ENCODE data around the gene RNF220.

The RNF220 gene

DNA sequence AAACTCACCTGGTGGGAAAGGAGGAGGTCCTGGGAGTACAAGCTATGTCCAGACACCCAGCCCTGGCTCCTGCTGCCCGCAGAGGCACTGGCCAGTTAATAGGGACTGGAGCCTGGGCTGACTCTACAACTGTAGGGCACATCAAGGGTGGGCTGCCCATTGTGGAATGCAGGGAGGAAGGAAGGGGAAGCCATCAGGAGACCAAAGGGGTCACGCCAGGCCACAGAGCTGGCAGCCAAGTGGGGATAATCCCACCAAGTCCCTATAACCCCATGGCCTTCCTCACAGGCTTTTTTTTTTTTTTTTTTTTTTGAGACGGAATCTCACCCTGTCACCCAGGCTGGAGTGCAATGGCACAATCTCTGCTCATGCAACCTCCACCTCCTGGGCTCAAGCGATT, 254.5 kb downstream of the RNF220 start:
- H3K27me3 ChIP-seq (ENCODE audit: insufficient read depth, low read length, poor library complexity, severe bottlenecking): no peaks in the 10 kb centered on the region
- H4K20me1 ChIP-seq (ENCODE audit: insufficient read depth, low read length, poor library complexity, severe bottlenecking): no peaks in the 10 kb centered on the region
- H3K4me1 ChIP-seq (ENCODE audit: insufficient read depth, low read length, poor library complexity, severe bottlenecking): peaks cover 4% of the 10 kb centered on the region
- no peak overlapping the region for H3K9ac ChIP-seq (ENCODE audit: low read depth, low read length, poor library complexity, severe bottlenecking)
- H2AFZ ChIP-seq (ENCODE audit: low read length): no peak overlapping the region
- H3K4me2 ChIP-seq (ENCODE audit: low read depth, low read length, poor library complexity, severe bottlenecking): no peak overlapping the region
- no peaks in the 10 kb centered on the region for H3F3A ChIP-seq (ENCODE audit: low read depth)
- no peaks in the 10 kb centered on the region; the same call in 1 of the 2 replicates for H3K36me3 ChIP-seq (ENCODE audit: insufficient read depth, low read length)
- H3K4me3 ChIP-seq (ENCODE audit: low read length, poor library complexity, severe bottlenecking): no peak overlapping the region
- H3K9me3 ChIP-seq (ENCODE audit: insufficient read depth, low read depth, low read length): no peaks in the 10 kb centered on the region
- no peaks in the 10 kb centered on the region for H3K9me2 ChIP-seq (replicated peaks; ENCODE audit: low read depth, low read length)
- TF ChIP-seq EZH2phosphoT487 (IDR thresholded peaks at IDR 0.05; ENCODE audit: borderline replicate concordance): no peak
- TF ChIP-seq, protein P1, sequence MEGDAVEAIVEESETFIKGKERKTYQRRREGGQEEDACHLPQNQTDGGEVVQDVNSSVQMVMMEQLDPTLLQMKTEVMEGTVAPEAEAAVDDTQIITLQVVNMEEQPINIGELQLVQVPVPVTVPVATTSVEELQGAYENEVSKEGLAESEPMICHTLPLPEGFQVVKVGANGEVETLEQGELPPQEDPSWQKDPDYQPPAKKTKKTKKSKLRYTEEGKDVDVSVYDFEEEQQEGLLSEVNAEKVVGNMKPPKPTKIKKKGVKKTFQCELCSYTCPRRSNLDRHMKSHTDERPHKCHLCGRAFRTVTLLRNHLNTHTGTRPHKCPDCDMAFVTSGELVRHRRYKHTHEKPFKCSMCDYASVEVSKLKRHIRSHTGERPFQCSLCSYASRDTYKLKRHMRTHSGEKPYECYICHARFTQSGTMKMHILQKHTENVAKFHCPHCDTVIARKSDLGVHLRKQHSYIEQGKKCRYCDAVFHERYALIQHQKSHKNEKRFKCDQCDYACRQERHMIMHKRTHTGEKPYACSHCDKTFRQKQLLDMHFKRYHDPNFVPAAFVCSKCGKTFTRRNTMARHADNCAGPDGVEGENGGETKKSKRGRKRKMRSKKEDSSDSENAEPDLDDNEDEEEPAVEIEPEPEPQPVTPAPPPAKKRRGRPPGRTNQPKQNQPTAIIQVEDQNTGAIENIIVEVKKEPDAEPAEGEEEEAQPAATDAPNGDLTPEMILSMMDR (conservative IDR thresholded peaks at IDR 0.05; ENCODE audit: low read length): no peak
- no peaks in the 10 kb centered on the region for H3K79me2 ChIP-seq (ENCODE audit: insufficient read depth, low read length)

DNA sequence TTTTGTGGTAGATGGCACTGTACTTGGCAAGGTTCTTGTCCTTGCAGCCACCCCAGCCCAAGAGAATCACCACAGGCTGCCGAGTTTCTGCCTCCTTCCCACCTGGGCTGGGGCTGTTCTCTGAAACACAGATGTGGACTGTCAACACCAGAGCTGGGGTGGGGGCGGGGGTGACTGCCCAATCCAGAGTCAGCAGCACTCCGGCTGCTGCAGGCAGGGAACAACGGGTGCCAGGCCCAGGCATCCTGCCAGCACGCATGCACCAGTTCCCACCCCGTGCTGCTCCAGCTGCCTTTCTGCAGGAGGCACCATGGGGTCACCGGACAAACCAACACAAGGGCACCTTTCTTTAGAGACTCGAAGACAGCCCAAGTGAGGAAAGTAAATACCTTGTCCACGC, 255.1 kb downstream of the RNF220 start:
- no peak for TF ChIP-seq EZH2phosphoT487 (IDR thresholded peaks at IDR 0.05; ENCODE audit: borderline replicate concordance)
- TF ChIP-seq, protein P1 (conservative IDR thresholded peaks at IDR 0.05; ENCODE audit: low read length): no peak
- H3K9ac ChIP-seq (ENCODE audit: low read depth, low read length, poor library complexity, severe bottlenecking): no peak overlapping the region
- H3K79me2 ChIP-seq (ENCODE audit: insufficient read depth, low read length): no peaks in the 10 kb centered on the region
- H3K9me3 ChIP-seq (ENCODE audit: insufficient read depth, low read depth, low read length): no peaks in the 10 kb centered on the region
- no peaks in the 10 kb centered on the region for H4K20me1 ChIP-seq (ENCODE audit: insufficient read depth, low read length, poor library complexity, severe bottlenecking)
- H3K36me3 ChIP-seq (ENCODE audit: insufficient read depth, low read length): no peaks in the 10 kb centered on the region
- H3K4me3 ChIP-seq (ENCODE audit: low read length, poor library complexity, severe bottlenecking): no peak overlapping the region
- no peaks in the 10 kb centered on the region for H3F3A ChIP-seq (ENCODE audit: low read depth)
- H3K4me2 ChIP-seq (ENCODE audit: low read depth, low read length, poor library complexity, severe bottlenecking): no peak overlapping the region
- no peak overlapping the region for H2AFZ ChIP-seq (ENCODE audit: low read length)
- no peaks in the 10 kb centered on the region for H3K27me3 ChIP-seq (ENCODE audit: insufficient read depth, low read length, poor library complexity, severe bottlenecking)
- H3K9me2 ChIP-seq (replicated peaks; ENCODE audit: low read depth, low read length): no peaks in the 10 kb centered on the region
- H3K4me1 ChIP-seq (ENCODE audit: insufficient read depth, low read length, poor library complexity, severe bottlenecking): peaks cover 4% of the 10 kb centered on the region

DNA sequence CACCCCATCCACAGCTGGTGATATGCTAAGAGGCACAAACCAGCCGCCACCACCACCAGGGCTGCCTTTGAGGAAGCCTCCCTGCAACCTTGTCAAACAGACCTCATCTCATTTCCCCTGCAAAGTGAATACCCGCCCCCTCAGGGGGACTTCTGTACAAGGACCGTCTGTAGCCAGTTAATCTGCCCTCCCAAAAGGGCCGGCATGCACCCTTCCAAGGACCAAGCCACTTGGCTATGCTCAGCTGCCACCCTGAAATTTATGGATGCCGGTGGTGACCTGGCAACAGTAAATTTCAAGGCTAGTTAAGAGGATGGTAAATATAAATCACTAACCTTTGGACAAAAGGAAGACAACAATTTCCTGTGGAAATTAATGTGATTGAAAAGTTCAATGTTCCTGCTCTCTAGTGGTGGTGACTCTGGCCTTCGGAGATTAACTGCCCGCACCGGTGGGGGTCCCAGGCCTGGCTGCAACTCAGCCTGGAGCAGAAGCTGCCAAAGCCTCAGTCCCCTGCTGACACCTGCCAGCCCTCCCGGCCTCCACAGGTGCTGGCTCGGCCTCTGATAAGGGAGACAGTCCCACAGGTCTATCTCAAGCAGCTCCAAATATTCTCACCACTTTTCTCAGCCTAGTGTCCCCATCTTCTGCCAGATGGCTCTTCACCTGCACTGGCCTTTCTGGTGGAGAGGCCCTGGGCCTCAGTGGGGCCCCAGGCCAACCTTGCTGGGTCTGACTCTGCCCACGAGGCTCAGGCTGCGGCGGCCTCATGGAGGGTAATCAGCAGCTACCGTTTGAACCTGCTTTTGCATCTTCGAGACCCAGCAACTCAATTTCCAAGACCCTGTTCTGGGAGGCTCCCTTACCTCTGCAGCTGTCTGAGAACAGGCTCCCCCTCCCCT, 257.0 kb downstream of the RNF220 start:
- H3K36me3 ChIP-seq (ENCODE audit: insufficient read depth, low read length): no peaks in the 10 kb centered on the region
- H3K9me2 ChIP-seq (replicated peaks; ENCODE audit: low read depth, low read length): no peaks in the 10 kb centered on the region
- no peaks in the 10 kb centered on the region for H3K9me3 ChIP-seq (ENCODE audit: insufficient read depth, low read depth, low read length)
- H3K4me1 ChIP-seq (ENCODE audit: insufficient read depth, low read length, poor library complexity, severe bottlenecking): peaks cover 4% of the 10 kb centered on the region
- no peaks in the 10 kb centered on the region; the same call in 1 of the 2 replicates for H3F3A ChIP-seq (ENCODE audit: low read depth)
- H3K9ac ChIP-seq (ENCODE audit: low read depth, low read length, poor library complexity, severe bottlenecking): no peak overlapping the region
- H4K20me1 ChIP-seq (ENCODE audit: insufficient read depth, low read length, poor library complexity, severe bottlenecking): no peaks in the 10 kb centered on the region
- no peak overlapping the region for H3K4me2 ChIP-seq (ENCODE audit: low read depth, low read length, poor library complexity, severe bottlenecking)
- H2AFZ ChIP-seq (ENCODE audit: low read length): no peak overlapping the region
- TF ChIP-seq EZH2phosphoT487 (IDR thresholded peaks at IDR 0.05; ENCODE audit: borderline replicate concordance): no peak
- TF ChIP-seq, protein P1 (conservative IDR thresholded peaks at IDR 0.05; ENCODE audit: low read length): no peak
- no peaks in the 10 kb centered on the region for H3K27me3 ChIP-seq (ENCODE audit: insufficient read depth, low read length, poor library complexity, severe bottlenecking)
- H3K79me2 ChIP-seq (ENCODE audit: insufficient read depth, low read length): no peaks in the 10 kb centered on the region
- no peak overlapping the region for H3K4me3 ChIP-seq (ENCODE audit: low read length, poor library complexity, severe bottlenecking)
